ENCODE results near the gene MEOX1.

DNA sequence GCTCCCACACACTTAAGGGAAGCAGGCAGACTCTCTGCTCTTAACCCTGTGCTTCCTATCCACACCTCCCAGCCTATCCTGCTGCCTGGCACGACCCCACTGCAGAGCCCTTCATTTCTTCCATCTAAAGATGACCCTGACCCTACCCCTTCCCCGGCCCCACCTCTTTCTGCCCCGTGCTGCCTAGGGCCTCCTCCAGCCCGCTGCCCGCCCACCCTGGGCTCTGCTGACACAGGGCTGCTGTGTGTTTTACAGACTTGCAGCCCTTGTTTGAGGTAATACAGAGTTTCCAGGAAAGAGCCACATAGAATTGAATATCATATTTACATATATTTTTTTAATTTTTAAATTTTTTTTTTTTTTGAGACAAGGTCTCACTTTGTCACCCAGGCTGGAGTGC, 42.0 kb downstream of the MEOX1 start:
- TF ChIP-seq EZH2 (IDR thresholded peaks at IDR 0.05; ENCODE audit: insufficient read depth, low read length), result no peak
- TF ChIP-seq, protein P1, sequence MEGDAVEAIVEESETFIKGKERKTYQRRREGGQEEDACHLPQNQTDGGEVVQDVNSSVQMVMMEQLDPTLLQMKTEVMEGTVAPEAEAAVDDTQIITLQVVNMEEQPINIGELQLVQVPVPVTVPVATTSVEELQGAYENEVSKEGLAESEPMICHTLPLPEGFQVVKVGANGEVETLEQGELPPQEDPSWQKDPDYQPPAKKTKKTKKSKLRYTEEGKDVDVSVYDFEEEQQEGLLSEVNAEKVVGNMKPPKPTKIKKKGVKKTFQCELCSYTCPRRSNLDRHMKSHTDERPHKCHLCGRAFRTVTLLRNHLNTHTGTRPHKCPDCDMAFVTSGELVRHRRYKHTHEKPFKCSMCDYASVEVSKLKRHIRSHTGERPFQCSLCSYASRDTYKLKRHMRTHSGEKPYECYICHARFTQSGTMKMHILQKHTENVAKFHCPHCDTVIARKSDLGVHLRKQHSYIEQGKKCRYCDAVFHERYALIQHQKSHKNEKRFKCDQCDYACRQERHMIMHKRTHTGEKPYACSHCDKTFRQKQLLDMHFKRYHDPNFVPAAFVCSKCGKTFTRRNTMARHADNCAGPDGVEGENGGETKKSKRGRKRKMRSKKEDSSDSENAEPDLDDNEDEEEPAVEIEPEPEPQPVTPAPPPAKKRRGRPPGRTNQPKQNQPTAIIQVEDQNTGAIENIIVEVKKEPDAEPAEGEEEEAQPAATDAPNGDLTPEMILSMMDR (IDR thresholded peaks at IDR 0.05; ENCODE audit: insufficient read depth, low read depth, low read length), result no peak
